HL-60 (cell line): ENCODE measurements around the gene LGALS4.

Experiments
- POLR2AphosphoS5 ChIP-seq: IDR thresholded peaks from 2 replicates; pipeline ENCODE4 v1.6.1; 2012; ENCODE audit warnings: low read depth
- TF ChIP-seq, protein P1 (sequence below): IDR thresholded peaks from one replicate; pipeline ENCODE4 v1.5.1; 2011; ENCODE audit warnings: low read length, control low read depth, inconsistent platforms; ENCODE audit not compliant: insufficient read depth
- TF ChIP-seq, protein P2 (sequence below): IDR thresholded peaks from 2 replicates; pipeline ENCODE4 v1.6.1; 2012; ENCODE audit warnings: low read depth; ENCODE audit not compliant: insufficient replicate concordance

DNA sequence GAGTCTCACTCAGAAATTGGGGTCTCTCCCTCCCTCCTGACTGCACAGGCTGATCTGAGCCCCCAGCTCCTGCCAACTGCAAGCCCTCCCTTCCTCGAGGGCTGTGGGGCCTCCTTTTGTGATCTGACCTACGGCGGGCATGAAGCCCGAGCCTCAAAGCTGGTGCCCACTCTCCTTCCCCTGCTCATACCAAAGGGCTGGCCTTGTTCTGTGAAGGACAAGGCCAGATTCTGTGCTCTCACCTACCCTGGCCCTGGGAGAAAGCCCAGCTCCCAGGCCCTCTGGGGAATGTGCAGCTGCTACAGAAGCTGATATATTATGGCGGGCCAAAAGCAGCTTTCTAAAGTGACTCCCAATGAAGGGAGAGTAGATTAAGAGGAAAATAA is 27.8 kb upstream of the LGALS4 start:
- TF ChIP-seq, protein P1, sequence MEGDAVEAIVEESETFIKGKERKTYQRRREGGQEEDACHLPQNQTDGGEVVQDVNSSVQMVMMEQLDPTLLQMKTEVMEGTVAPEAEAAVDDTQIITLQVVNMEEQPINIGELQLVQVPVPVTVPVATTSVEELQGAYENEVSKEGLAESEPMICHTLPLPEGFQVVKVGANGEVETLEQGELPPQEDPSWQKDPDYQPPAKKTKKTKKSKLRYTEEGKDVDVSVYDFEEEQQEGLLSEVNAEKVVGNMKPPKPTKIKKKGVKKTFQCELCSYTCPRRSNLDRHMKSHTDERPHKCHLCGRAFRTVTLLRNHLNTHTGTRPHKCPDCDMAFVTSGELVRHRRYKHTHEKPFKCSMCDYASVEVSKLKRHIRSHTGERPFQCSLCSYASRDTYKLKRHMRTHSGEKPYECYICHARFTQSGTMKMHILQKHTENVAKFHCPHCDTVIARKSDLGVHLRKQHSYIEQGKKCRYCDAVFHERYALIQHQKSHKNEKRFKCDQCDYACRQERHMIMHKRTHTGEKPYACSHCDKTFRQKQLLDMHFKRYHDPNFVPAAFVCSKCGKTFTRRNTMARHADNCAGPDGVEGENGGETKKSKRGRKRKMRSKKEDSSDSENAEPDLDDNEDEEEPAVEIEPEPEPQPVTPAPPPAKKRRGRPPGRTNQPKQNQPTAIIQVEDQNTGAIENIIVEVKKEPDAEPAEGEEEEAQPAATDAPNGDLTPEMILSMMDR, result no peak
- TF ChIP-seq POLR2AphosphoS5, result no peak
- TF ChIP-seq, protein P2, sequence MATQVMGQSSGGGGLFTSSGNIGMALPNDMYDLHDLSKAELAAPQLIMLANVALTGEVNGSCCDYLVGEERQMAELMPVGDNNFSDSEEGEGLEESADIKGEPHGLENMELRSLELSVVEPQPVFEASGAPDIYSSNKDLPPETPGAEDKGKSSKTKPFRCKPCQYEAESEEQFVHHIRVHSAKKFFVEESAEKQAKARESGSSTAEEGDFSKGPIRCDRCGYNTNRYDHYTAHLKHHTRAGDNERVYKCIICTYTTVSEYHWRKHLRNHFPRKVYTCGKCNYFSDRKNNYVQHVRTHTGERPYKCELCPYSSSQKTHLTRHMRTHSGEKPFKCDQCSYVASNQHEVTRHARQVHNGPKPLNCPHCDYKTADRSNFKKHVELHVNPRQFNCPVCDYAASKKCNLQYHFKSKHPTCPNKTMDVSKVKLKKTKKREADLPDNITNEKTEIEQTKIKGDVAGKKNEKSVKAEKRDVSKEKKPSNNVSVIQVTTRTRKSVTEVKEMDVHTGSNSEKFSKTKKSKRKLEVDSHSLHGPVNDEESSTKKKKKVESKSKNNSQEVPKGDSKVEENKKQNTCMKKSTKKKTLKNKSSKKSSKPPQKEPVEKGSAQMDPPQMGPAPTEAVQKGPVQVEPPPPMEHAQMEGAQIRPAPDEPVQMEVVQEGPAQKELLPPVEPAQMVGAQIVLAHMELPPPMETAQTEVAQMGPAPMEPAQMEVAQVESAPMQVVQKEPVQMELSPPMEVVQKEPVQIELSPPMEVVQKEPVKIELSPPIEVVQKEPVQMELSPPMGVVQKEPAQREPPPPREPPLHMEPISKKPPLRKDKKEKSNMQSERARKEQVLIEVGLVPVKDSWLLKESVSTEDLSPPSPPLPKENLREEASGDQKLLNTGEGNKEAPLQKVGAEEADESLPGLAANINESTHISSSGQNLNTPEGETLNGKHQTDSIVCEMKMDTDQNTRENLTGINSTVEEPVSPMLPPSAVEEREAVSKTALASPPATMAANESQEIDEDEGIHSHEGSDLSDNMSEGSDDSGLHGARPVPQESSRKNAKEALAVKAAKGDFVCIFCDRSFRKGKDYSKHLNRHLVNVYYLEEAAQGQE, result no peak
